IPS-15b (cell line): ENCODE data around the gene SH3PXD2B.
A peak's percentile ranks its signal among the peaks of the same experiment; 100 is the strongest.

Source experiments
- H3K27me3 ChIP-seq: one replicate; pipeline ENCODE4 v1.6.1; 2013; ENCODE audit warnings: low read length; ENCODE audit not compliant: control insufficient read depth, insufficient read depth
- H3K36me3 ChIP-seq: one replicate; pipeline ENCODE4 v1.6.1; 2013; ENCODE audit warnings: low read length; ENCODE audit not compliant: control insufficient read depth, insufficient read depth
- H3K4me1 ChIP-seq: one replicate; pipeline ENCODE4 v1.6.1; 2013; ENCODE audit warnings: mild to moderate bottlenecking, low read length; ENCODE audit not compliant: control insufficient read depth, insufficient read depth
- H3K4me3 ChIP-seq: one replicate; pipeline ENCODE4 v1.5.1; 2013; ENCODE audit warnings: low read depth, low read length
- H3K9ac ChIP-seq: one replicate; pipeline ENCODE4 v1.6.1; 2013; ENCODE audit warnings: low read depth, mild to moderate bottlenecking, low read length
- H3K9me3 ChIP-seq: one replicate; pipeline ENCODE4 v1.6.1; 2013; ENCODE audit warnings: mild to moderate bottlenecking, low read length; ENCODE audit not compliant: control insufficient read depth, insufficient read depth

SH3PXD2B gene

DNA sequence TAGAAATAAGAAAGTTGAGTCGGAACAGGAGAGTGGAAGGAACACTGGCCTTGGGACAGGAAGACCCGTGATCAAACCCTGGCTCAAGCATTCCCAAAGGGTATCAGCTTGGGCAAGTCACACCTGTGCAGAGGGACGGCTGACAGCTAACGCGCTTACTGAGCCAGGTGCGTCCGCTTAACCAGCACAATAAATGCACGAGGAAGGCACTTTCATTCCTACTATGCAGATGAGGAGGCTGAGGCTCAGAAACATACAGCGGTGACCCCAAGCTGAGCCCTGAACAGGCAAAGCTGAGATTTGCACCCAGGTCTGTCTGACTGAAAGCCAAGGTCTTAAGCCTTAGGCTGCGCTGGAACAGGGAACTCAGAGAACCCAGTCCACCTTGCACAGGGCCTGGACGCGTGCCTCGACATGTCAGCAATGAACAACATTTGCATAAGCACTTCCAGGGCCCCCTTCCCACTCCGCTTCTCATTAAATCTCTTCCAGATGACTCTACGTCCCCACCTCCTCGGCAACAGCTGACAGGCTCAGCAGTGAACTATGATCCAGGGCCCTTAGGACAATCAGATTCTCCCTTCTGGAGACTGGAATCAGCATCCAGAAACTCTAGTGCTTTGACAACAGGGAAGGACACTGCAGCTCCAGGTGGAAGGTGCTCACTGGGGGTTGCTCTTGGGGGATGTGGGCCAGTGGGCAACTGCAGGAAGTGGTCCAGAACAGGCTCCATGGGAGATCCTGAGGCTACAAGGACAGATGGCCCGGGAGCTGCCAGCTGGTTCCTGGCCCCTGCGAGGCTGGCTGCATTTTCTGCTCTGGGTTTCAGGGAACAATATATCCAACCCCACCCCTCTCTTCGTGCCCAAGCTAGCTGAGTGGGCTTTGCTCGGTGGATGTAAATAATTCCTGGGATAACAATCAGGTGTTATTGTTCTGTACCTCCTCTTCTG is 35.2 kb downstream of the SH3PXD2B start:
- Histone ChIP-seq H3K36me3 (peaks cover 27% of the 10 kb centered on the region), H3K4me3 (no peak overlapping the region), H3K9ac (peak overlapping the region; percentile 16), H3K9me3 (no peaks in the 10 kb centered on the region), H3K4me1 (peaks cover 5% of the 10 kb centered on the region), H3K27me3 (no peaks in the 10 kb centered on the region)

DNA sequence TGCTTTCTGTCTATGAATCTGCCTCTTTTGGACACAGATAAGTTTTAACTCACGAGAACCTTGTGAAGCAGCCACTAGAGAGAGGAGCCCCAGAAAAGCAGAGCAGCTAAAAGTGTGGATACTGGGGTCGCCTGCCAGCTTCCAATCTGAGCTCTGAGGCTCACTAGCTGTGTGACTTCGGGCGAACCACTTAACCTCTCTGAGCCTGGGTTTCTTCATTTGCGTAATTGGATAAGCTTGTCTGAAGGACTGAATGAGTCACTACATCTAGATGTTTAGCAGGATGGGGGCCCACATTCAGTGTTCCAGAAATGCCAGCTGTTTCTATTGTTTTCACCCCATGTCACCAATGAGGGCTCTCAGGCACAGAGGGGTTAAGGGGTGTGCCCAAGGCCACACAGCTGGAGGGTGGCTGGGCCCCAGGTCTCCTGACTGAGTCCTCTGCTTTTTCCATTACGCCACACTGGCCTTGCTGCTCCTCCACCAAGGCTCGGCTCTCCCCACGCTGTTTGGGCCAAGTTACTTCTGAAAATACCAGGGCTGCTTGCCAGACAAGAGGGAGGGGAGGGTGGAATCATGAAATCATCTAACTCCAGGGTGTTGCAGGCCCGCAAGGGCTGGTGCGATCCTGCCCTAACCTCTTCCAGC is 36.2 kb downstream of the SH3PXD2B start:
- no peaks in the 10 kb centered on the region for H3K9me3 ChIP-seq
- H3K9ac ChIP-seq = no peak overlapping the region
- peaks cover 5% of the 10 kb centered on the region for H3K4me1 ChIP-seq
- no peak overlapping the region for H3K4me3 ChIP-seq
- peaks cover 27% of the 10 kb centered on the region for H3K36me3 ChIP-seq
- no peaks in the 10 kb centered on the region for H3K27me3 ChIP-seq

DNA sequence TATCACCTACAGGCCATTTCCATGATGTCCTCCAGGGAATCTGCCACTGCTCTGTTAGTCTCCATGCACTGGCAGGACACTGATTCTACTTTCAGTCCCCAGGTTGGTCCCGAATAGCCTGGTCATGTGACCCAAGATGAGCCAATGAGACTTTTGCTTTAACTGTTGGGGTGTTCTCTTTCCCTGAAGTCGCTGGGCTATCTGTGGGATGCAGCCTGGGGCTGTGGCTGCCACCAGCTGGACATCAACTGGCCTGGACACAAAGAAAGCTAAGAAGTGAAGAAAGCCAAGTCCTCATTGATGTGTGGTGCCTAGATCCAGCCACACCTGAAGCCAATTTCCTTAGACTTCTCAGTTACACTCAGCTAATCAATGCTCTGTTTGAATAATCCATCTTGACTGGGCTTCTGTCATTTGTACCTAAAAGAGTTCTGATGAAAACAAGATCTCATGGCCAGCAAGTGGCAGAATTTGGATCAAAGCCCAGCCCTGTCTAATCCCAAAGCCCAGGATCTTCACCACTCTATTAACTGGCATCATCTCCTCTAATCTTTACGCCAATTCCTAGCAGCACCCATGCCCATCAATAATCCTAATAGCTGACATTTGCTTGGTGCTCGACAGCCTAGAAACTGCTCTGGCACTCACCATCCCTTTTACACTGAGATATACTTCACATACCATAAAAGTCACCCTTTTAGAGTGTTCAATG is 37.0 kb downstream of the SH3PXD2B start:
- Histone ChIP-seq H3K9ac (no peak overlapping the region), H3K4me1 (peaks cover 5% of the 10 kb centered on the region), H3K4me3 (no peak overlapping the region), H3K36me3 (peaks cover 21% of the 10 kb centered on the region), H3K9me3 (no peaks in the 10 kb centered on the region), H3K27me3 (no peaks in the 10 kb centered on the region)

DNA sequence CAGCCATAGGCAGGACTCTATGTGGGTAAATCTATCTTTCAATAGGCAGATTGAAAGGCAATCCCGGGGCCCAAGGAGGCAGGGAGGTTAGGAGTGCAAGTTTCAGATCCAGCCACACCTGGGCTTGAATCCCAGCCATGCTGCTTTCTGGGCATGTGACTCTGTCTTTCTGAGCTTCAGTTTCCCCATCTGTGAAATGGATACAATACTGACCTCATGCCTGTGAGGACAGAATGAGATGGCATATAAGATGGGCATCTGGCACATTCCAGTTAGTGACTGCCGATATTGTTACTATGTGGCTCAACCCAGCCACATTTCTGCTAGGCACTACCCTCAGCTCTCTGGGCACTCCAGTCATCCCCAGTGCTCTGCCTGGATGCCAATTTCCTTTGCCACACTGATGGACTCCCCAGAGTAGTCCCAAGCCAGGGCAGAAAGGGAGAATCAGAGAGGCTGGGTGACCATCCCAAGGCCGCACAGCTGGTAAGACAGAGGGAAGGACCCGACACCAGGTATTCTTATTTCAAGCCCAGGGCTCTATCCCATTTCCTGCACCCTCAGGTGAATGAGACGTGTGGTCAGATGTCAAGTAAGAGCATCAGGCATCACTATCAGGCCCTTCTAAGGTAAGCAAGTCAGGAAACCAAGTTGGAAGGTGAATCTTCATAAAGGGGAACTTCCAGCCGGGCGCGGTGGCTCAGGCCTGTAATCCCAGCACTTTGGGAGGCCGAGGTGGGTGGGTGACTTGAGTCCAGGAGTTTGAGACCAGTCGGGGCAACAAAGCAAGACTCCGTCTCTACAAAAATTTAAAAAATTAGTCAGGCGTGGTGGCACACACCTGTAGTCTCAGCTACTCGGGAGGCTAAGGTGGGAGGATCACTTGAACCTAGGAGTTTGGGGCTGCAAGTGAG is 38.7 kb downstream of the SH3PXD2B start:
- no peak overlapping the region for H3K9ac ChIP-seq
- peaks cover 8% of the 10 kb centered on the region for H3K36me3 ChIP-seq
- H3K4me1 ChIP-seq = peaks cover 5% of the 10 kb centered on the region

DNA sequence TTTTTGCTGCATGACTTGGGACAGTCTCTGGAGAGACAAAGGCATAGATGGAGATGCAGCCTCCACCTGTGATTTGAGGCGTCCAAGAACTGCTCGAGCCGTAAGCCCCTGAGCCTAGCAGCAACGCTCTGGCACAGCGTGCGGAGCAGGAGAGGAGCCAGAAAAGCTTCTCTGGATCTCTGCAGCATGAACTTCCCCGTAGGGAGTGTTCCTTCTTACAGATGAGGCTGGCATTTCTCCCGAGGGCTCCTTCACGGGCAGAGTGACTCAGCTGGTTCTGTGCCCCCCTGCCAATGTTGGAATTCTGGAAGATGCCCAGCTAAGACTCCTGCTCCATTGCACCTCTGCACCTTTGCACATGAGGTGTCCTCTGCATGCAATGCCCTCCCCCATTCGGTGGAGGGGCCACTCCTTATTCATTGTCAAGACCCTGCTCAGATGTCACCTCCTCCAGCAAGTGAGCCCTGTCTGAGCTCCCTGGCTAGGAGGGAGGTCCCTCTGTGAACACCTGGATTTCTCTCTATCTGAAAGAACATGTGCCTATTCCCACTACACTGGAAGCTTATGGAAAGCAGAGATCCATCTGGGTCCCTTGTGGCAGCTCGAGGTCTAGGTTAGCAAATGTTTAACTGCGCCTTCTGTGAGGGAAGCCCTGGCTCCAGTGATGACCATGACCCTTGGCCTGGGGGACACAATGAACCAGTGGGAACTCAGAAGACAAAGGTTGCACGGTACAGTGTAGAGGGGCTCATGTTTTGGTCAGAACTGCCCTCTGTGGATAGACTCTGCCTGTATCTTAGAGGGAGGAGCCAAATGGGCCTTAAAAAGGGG is 39.6 kb downstream of the SH3PXD2B start:
- Histone ChIP-seq H3K36me3 (peaks cover 7% of the 10 kb centered on the region), H3K9ac (no peak overlapping the region), H3K27me3 (no peaks in the 10 kb centered on the region), H3K4me1 (peaks cover 5% of the 10 kb centered on the region), H3K9me3 (no peaks in the 10 kb centered on the region), H3K4me3 (no peak overlapping the region)

More for the DNA sequence above, 38.7 kb downstream of the SH3PXD2B start:
- Histone ChIP-seq H3K4me3 (no peak overlapping the region), H3K27me3 (no peaks in the 10 kb centered on the region), H3K9me3 (no peaks in the 10 kb centered on the region)

DNA sequence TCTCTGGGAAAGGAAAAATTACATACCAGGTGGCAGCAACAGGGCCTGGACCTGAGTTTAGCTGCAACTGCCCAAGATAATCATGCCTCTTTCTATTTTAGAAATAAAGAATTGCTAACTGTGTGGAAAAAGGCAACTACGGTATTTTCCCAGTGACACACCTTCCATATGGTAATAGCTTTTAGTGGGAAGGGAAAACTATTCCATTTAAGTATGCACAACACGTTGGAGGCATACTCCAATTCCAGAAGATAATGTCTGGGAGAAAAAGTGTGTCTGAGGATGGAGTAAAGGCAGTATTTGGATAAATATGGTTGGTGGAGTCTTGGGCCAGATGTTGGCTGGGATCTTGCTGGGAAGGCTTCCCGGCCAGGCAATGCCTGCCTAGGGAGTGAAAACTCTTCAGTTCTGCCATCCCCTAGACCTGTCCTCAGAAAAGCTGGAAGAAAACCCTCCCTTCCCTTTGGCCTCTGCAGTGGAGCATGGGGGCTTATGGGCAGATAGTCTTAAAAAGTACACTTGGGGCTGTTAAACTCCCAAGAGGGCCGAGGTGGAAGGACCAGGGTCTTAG is 40.6 kb downstream of the SH3PXD2B start:
- H3K36me3 ChIP-seq = peaks cover 3% of the 10 kb centered on the region
- no peaks in the 10 kb centered on the region for H3K9me3 ChIP-seq
- no peak overlapping the region for H3K9ac ChIP-seq
- no peaks in the 10 kb centered on the region for H3K27me3 ChIP-seq
- peaks cover 2% of the 10 kb centered on the region for H3K4me1 ChIP-seq
- no peak overlapping the region for H3K4me3 ChIP-seq

DNA sequence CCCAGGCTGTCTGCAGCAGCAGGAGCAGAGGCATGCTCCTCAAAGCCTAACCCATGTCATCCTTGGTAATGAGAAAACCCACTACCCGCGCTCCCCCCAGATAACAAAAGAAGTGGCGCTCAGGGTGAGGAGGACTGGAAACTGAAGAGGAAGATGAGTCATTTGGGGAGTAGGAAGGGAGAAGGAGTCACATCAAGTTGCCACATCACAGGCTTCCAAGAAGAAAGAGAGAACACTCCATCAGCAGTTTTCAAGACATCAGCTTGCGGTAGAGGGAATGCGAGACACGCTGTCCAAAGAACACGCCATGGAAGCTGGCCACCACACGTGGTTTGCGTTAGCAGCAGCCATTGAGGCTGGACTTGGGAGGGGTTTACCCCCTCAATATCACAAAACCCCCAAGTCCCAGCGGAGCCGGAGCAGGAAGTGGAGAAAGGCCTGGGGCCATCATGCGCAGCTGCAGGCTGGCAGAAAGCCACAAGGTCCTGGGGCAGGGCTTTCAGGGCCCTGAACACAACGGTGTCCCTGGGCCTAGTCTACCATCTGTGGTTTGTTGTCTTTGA is 41.5 kb downstream of the SH3PXD2B start:
- Histone ChIP-seq H3K27me3 (no peaks in the 10 kb centered on the region), H3K9me3 (no peaks in the 10 kb centered on the region), H3K4me3 (no peak overlapping the region), H3K4me1 (peaks cover 2% of the 10 kb centered on the region), H3K36me3 (peaks cover 3% of the 10 kb centered on the region), H3K9ac (no peak overlapping the region)

DNA sequence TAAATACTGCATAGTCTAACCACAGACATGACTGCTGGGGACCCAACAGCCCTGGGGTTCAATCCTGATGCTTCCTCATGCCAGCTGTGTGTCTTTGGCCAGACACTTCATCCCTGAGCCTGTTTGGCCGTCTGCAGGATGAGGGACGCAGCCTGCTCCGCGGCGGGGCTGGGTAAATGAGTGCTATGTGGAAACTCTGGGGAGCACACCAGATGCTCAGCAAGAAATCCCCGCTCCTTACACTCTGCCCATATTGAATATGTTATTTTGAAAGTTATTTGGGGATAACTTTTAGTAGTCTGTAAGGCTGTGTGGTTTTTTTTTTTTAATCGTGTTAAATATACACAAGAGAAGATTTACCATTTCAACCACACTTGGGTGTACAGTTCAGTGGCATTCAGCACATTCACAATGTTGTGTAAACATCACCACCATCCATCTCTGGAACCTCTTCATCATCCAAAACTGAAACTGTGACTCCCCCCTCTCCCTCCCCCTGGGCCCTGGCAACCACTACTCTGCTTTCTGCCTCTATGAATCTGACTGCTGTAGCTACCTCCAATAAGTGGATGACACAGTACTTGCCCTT is 42.7 kb downstream of the SH3PXD2B start:
- H3K9me3 ChIP-seq = no peaks in the 10 kb centered on the region
- no peak overlapping the region for H3K4me3 ChIP-seq
- H3K4me1 ChIP-seq = peaks cover 2% of the 10 kb centered on the region
- no peaks in the 10 kb centered on the region for H3K27me3 ChIP-seq
- H3K9ac ChIP-seq = no peak overlapping the region
- peaks cover 3% of the 10 kb centered on the region for H3K36me3 ChIP-seq

DNA sequence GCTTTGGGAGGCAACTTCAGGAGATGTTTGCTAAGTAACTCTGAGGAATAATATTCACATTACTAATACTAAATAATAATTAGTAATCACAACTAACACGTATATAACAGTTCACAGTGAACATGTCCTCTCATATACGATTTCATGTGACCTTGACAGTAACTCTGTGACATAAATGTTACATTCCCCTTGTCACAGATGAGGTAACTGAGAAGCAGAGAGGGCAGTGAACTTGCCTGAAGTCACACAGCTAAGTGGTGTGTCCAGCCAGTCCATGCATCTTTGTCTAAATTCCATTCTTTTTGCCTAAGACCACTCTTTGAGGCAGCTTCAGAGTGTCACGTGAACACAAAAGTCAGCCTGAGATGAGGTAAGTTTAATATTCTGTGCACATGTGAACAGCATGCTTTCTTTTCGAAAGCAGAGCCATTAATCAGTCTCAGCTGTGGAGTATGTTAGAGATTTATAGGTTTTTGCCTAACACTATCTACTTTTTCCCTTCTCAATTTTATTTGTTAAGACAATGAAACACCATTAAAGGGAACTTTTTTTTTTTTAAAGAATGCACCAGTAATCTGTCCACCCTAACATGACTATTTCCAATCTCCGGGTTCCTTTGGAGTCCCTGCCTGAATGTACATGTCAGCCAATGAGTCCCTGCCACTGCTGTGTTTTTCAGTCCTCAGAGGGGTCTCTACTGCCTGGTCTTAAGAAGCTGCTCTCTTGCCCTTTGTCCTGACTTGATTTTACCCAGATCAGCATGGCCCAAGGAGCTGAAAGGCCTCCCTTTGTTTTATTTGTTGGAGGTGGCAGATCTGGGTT is 43.5 kb downstream of the SH3PXD2B start:
- Histone ChIP-seq H3K27me3 (no peaks in the 10 kb centered on the region), H3K4me1 (peaks cover 2% of the 10 kb centered on the region), H3K9ac (no peak overlapping the region), H3K4me3 (no peak overlapping the region), H3K9me3 (no peaks in the 10 kb centered on the region), H3K36me3 (peaks cover 6% of the 10 kb centered on the region)
